Stomach (tissue), 9 donors: Measurements from ENCODE around the gene WBP4. TPM values are rescaled to one million over a fixed set of nuclear protein-coding genes. Genes with fewer than 3 reads are reported as not detected.
A peak's percentile ranks its signal among the peaks of the same experiment; 100 is the strongest.

Experiments
- DNase-seq, 2 donors: peaks; one replicate each; pipeline versions ENCODE4 v3.0.0 to v3.0.0-alpha.2; 2013 to 2019
- H3K27ac ChIP-seq, 5 donors: fragments of 200-600 bp in 4 of 5; sonication (generic) in 4 of 5; one replicate each; pipeline ENCODE4 v1.5.1; 2013 to 2019; ENCODE audit warnings: mild to moderate bottlenecking in 1 of 5, moderate library complexity in 1 of 5
- H3K27me3 ChIP-seq, 3 donors: fragments of 200-600 bp; sonication (generic); one replicate each; pipeline ENCODE4 v1.5.1; 2017 to 2019; ENCODE audit warnings: mixed run types in 1 of 3
- H3K36me3 ChIP-seq, 4 donors: fragments of 200-600 bp; sonication (generic); 1 replicate in 3 of 4; 2 replicates in 1 of 4; pipeline ENCODE4 v1.5.1; 2016 to 2019
- H3K4me1 ChIP-seq, 4 donors: fragments of 200-600 bp; sonication (generic); one replicate each; pipeline ENCODE4 v1.5.1; 2016 to 2019
- H3K4me3 ChIP-seq, 4 donors: fragments of 200-600 bp; sonication (generic) in 3 of 4; one replicate each; pipeline ENCODE4 v1.5.1; 2016 to 2019; ENCODE audit warnings: mild to moderate bottlenecking in 1 of 4
- H3K9me3 ChIP-seq, 4 donors: fragments of 200-600 bp; sonication (generic); one replicate each; pipeline ENCODE4 v1.5.1; 2016 to 2019
- CTCF ChIP-seq, 7 experiments: fragments of 450-650 bp in 4 of 7; fragments of 200-600 bp in 3 of 7; sonication (generic) in 3 of 7; IDR thresholded peaks; one replicate each; pipeline ENCODE4 v1.5.1; 2016 to 2019; ENCODE audit warnings: antibody characterized with exemption in 7 of 7, control low read depth in 2 of 7, mild to moderate bottlenecking in 1 of 7
- EP300 ChIP-seq: sonication (generic); formaldehyde crosslinking; IDR thresholded peaks from one replicate; pipeline ENCODE4 v1.6.1; 2017; ENCODE audit warnings: antibody characterized with exemption
- POLR2A ChIP-seq, 4 donors: fragments of 450-650 bp; IDR thresholded peaks; one replicate each; pipeline ENCODE4 v1.6.1; 2016; ENCODE audit warnings: antibody characterized with exemption in 4 of 4, control low read depth in 2 of 4, mild to moderate bottlenecking in 1 of 4, moderate library complexity in 1 of 4
- POLR2AphosphoS5 ChIP-seq, 3 donors: sonication (generic); formaldehyde crosslinking; IDR thresholded peaks; one replicate each; pipeline ENCODE4 v1.6.1; 2016; ENCODE audit warnings: antibody characterized with exemption in 3 of 3
- WGBS, 5 donors: extraction: QIAGEN DNeasy Blood & Tissue Kit in 3 of 5; methylation state at CpG; one replicate each; pipeline versions ENCODE4 v1.1.5 to v1.1.7; 2013 to 2018; 5-methylcytosine and 5-hydroxymethylcytosine counted together
- intact Hi-C: fragments of 100-400 bp; cut with DNase I; formaldehyde crosslinking; loops from one replicate; pipeline ENCODE4 v1.15.1; 2023; ENCODE audit warnings: low total_unique reads
- polyA plus RNA-seq, 3 donors: library from polyadenylated mRNA; stranded (reverse); fragments of 200-250 nt; gene quantifications; one replicate each; pipeline ENCODE4 v1.2.3, GENCODE V29; 2013
- total RNA-seq, 5 donors: library from RNA; depleted of rRNA; stranded (reverse); fragments of >200 nt; gene quantifications; one replicate each; pipeline versions ENCODE4 v1.1.0 to v1.2.3, GENCODE V29; 2014 to 2016
- donor health status: healthy with polysubstance abuse.
- donor health status: Bipolar disorder and iron deficiency.
- donor health status: healthy.

The WBP4 gene
- total and polyA plus RNA-seq, 8 donors: 0.58 to 18.9 (median 9.3) TPM

- Histone ChIP-seq H3K4me1 (peaks cover 45 to 76% (median 62%) of the 10 kb centered on the region in 4 donors), H3K27me3 (no peaks in the 10 kb centered on the region), H3K9me3 (no peaks in the 10 kb centered on the region), H3K4me3 (peak overlapping the region; percentile 60 to 76 (median 70)), H3K27ac (peak overlapping the region; percentile 94 to 99 (median 98)), H3K36me3 (no peaks in the 10 kb centered on the region)
- no peak for DNase-seq
- intact Hi-C loops: no loop called here
- no peak for TF ChIP-seq CTCF (IDR thresholded peaks at IDR 0.05)
- no peak for TF ChIP-seq POLR2A (IDR thresholded peaks at IDR 0.05)
- TF ChIP-seq EP300: no peak
- no peak for TF ChIP-seq POLR2AphosphoS5 (IDR thresholded peaks at IDR 0.05)
- WGBS, 5 donors: 1 to 2% (median 2%) methylated on average over 15 of the region's 15 CpGs
These were observed 1.7 kb upstream of the WBP4 start for GRCh38 chr13:41059456-41060081.

- peaks cover 38 to 76% (median 61%) of the 10 kb centered on the region in 4 donors for H3K4me1 ChIP-seq
- H3K27ac ChIP-seq: peak overlapping the region; percentile 94 to 99 (median 98)
- no peaks in the 10 kb centered on the region for H3K9me3 ChIP-seq
- no peak for TF ChIP-seq EP300
- TF ChIP-seq POLR2A (IDR thresholded peaks at IDR 0.05): no peak
- TF ChIP-seq CTCF (IDR thresholded peaks at IDR 0.05): peak in 2 of 7 experiments; percentile 17 to 35
- peak in 2 of 3 donors; percentile 60 to 78 for TF ChIP-seq POLR2AphosphoS5 (IDR thresholded peaks at IDR 0.05)
- peak; percentile 87 to 96 for DNase-seq
- no peaks in the 10 kb centered on the region for H3K27me3 ChIP-seq
- intact Hi-C loops: no loop called here
- H3K4me3 ChIP-seq: peak overlapping the region; percentile 60 to 76 (median 70)
- peaks cover 0 to 1% (median under 1%) of the 10 kb centered on the region in 4 donors for H3K36me3 ChIP-seq
- WGBS, 5 donors: 0 to 1% (median 0%) methylated on average over 35 to 57 of the region's 57 CpGs
These were observed 1.1 kb upstream of the WBP4 start for GRCh38 chr13:41060082-41060723.

GRCh38 chr13:41060724-41061074 is 610 bp upstream of the WBP4 start:
- TF ChIP-seq POLR2A (IDR thresholded peaks at IDR 0.05): no peak
- TF ChIP-seq POLR2AphosphoS5 (IDR thresholded peaks at IDR 0.05): no peak
- TF ChIP-seq EP300: no peak
- no peak for TF ChIP-seq CTCF (IDR thresholded peaks at IDR 0.05)
- Histone ChIP-seq H3K4me3 (peak overlapping the region; percentile 60 to 76 (median 70)), H3K27me3 (no peaks in the 10 kb centered on the region), H3K4me1 (peaks cover 37 to 76% (median 61%) of the 10 kb centered on the region in 4 donors), H3K36me3 (peaks cover 0 to 6% (median 5%) of the 10 kb centered on the region in 4 donors), H3K9me3 (no peaks in the 10 kb centered on the region), H3K27ac (peak overlapping the region; percentile 94 to 99 (median 98))
- WGBS, 5 donors: 0 to 1% (median 0%) methylated on average over 18 to 35 of the region's 35 CpGs
- intact Hi-C loops: no loop called here
- peak; percentile 84 to 95 for DNase-seq

GRCh38 chr13:41061914-41062837 is 867 bp downstream of the WBP4 start:
- TF ChIP-seq CTCF (IDR thresholded peaks at IDR 0.05) (no peak), POLR2AphosphoS5 (IDR thresholded peaks at IDR 0.05) (no peak), EP300 (no peak), POLR2A (IDR thresholded peaks at IDR 0.05) (no peak)
- WGBS, 5 donors: 2 to 5% (median 3%) methylated on average over 20 to 24 of the region's 24 CpGs
- intact Hi-C loops: no loop called here

More at GRCh38 chr13:41061914-41062837, 867 bp downstream of the WBP4 start:
- no peaks in the 10 kb centered on the region for H3K9me3 ChIP-seq
- H3K27ac ChIP-seq: peak overlapping the region; percentile 94 to 99 (median 98)
- DNase-seq: no peak
- peaks cover 34 to 69% (median 56%) of the 10 kb centered on the region in 4 donors for H3K4me1 ChIP-seq
- H3K36me3 ChIP-seq: peaks cover 9 to 21% (median 19%) of the 10 kb centered on the region in 4 donors
- H3K27me3 ChIP-seq: no peaks in the 10 kb centered on the region
- H3K4me3 ChIP-seq: peak overlapping the region; percentile 60 to 76 (median 70)
